SU-DHL-6 (cell line): ENCODE measurements around the gene C16orf87.

Experiments used
- H2AFZ ChIP-seq: fragments of 200-600 bp; sonication (generic); 2 replicates; pipeline ENCODE4 v1.6.1; 2014; ENCODE audit warnings: low read depth, mild to moderate bottlenecking, moderate library complexity, mixed read lengths, antibody characterized with exemption, low read length; ENCODE audit not compliant: severe bottlenecking
- H3F3A ChIP-seq: fragments of 200-600 bp; shearing (Covaris generic); 2 replicates; pipeline ENCODE4 v1.6.0; 2016; ENCODE audit warnings: antibody characterized with exemption, mild to moderate bottlenecking; ENCODE audit not compliant: insufficient read depth
- H3K27ac ChIP-seq: fragments of 200-600 bp; sonication (generic); 2 replicates; pipeline ENCODE4 v1.5.1; 2016; ENCODE audit warnings: low read depth, mild to moderate bottlenecking, low read length, moderate library complexity, mixed read lengths
- H3K27me3 ChIP-seq: fragments of 200-600 bp; sonication (generic), shearing (Covaris generic); 2 replicates; pipeline ENCODE4 v1.6.0; 2014; ENCODE audit warnings: mild to moderate bottlenecking, low read length
- H3K36me3 ChIP-seq: fragments of 200-600 bp; sonication (generic); 2 replicates; pipeline ENCODE4 v1.6.1; 2014; ENCODE audit warnings: mild to moderate bottlenecking, low read length, mixed read lengths
- H3K4me2 ChIP-seq: fragments of 300-600, 200-600 bp; shearing (Covaris generic), sonication (generic); 2 replicates; pipeline ENCODE4 v1.6.0; 2014; ENCODE audit warnings: low read length, low read depth, mild to moderate bottlenecking; ENCODE audit not compliant: poor library complexity, severe bottlenecking
- H3K4me3 ChIP-seq: fragments of 200-600 bp; sonication (generic); 2 replicates; pipeline ENCODE4 v1.5.1; 2014; ENCODE audit warnings: antibody characterized with exemption, low read length, mild to moderate bottlenecking, mixed read lengths; ENCODE audit not compliant: insufficient read depth, poor library complexity, severe bottlenecking
- H3K79me2 ChIP-seq: fragments of 200-600 bp; sonication (generic); 2 replicates; pipeline ENCODE4 v1.6.1; 2014; ENCODE audit warnings: mild to moderate bottlenecking, low read length, moderate library complexity; ENCODE audit not compliant: insufficient read depth
- H3K9ac ChIP-seq: fragments of 200-600 bp; sonication (generic); 2 replicates; pipeline ENCODE4 v1.7.0; 2014; ENCODE audit warnings: mild to moderate bottlenecking, low read length
- H3K9me2 ChIP-seq: fragments of 200-600 bp; sonication (generic); replicated peaks from 2 replicates; pipeline ENCODE4 v1.6.1; 2014; ENCODE audit warnings: low read length; ENCODE audit not compliant: insufficient read depth
- H3K9me3 ChIP-seq: fragments of 200-600 bp; sonication (generic); 2 replicates; pipeline ENCODE4 v1.6.1; 2014; ENCODE audit warnings: low read length, mixed read lengths; ENCODE audit not compliant: insufficient read depth
- H4K20me1 ChIP-seq: fragments of 200-600 bp; sonication (generic); 2 replicates; pipeline ENCODE4 v1.6.1; 2014; ENCODE audit warnings: low read depth, mild to moderate bottlenecking, antibody characterized with exemption, low read length, moderate library complexity, mixed read lengths
- EZH2phosphoT487 ChIP-seq: fragments of 200-600 bp; sonication (generic), shearing (Covaris generic); conservative IDR thresholded peaks from 2 replicates; pipeline ENCODE4 v1.6.1; 2018; ENCODE audit warnings: mild to moderate bottlenecking, antibody characterized with exemption, low read length, moderate library complexity, mixed read lengths
- TF ChIP-seq, protein P1 (sequence below): fragments of 200-600 bp; sonication (generic); IDR thresholded peaks from one replicate; pipeline ENCODE4 v1.5.1; 2017; ENCODE audit warnings: antibody characterized with exemption, mild to moderate bottlenecking, low read length, moderate library complexity; ENCODE audit not compliant: insufficient read depth, poor library complexity, severe bottlenecking

The C16orf87 gene

DNA sequence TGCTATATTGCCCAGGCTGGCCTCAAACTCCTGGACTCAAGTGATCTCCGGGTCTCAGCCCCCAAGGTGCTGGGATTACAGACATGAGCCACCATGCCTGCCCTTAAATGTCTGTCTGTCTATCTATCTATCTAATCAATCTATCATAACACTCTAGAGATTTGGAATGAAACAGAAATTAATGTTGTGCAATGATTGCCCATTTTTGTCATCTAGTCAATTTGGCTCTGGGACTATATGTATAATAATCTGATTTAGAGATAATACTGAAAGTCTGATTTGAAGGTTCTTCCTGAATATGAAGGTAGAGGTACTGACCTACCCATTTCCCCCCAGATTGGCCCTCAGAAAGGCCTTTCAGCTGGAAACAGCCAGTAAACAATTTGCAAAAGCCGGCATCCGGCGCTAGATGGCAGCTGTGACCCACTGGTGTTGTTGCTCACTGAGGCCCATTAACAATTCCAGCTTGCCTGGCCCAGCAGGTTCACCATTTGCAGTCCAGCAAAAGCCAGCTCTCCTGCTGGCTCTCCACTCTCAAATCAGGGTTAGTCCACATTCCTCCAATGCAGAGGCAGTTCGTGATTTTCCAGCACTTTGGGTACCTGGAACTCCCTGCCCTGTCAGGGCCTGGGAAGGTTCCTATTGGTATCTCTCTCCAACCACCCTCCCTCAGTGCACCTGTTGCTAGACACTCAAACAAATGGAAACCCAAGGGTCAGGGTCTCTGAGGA, 22.9 kb upstream of the C16orf87 start:
- Histone ChIP-seq H3F3A (no peaks in the 10 kb centered on the region), H3K9ac (no peak overlapping the region), H3K27ac (no peak overlapping the region), H3K79me2 (no peaks in the 10 kb centered on the region), H2AFZ (no peak overlapping the region), H4K20me1 (no peaks in the 10 kb centered on the region), H3K27me3 (no peaks in the 10 kb centered on the region), H3K4me2 (no peak overlapping the region), H3K4me3 (no peak overlapping the region), H3K9me3 (no peaks in the 10 kb centered on the region), H3K36me3 (no peaks in the 10 kb centered on the region), H3K9me2 (no peaks in the 10 kb centered on the region)
- TF ChIP-seq, protein P1, sequence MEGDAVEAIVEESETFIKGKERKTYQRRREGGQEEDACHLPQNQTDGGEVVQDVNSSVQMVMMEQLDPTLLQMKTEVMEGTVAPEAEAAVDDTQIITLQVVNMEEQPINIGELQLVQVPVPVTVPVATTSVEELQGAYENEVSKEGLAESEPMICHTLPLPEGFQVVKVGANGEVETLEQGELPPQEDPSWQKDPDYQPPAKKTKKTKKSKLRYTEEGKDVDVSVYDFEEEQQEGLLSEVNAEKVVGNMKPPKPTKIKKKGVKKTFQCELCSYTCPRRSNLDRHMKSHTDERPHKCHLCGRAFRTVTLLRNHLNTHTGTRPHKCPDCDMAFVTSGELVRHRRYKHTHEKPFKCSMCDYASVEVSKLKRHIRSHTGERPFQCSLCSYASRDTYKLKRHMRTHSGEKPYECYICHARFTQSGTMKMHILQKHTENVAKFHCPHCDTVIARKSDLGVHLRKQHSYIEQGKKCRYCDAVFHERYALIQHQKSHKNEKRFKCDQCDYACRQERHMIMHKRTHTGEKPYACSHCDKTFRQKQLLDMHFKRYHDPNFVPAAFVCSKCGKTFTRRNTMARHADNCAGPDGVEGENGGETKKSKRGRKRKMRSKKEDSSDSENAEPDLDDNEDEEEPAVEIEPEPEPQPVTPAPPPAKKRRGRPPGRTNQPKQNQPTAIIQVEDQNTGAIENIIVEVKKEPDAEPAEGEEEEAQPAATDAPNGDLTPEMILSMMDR: peak; percentile 60
- TF ChIP-seq EZH2phosphoT487: no peak

DNA sequence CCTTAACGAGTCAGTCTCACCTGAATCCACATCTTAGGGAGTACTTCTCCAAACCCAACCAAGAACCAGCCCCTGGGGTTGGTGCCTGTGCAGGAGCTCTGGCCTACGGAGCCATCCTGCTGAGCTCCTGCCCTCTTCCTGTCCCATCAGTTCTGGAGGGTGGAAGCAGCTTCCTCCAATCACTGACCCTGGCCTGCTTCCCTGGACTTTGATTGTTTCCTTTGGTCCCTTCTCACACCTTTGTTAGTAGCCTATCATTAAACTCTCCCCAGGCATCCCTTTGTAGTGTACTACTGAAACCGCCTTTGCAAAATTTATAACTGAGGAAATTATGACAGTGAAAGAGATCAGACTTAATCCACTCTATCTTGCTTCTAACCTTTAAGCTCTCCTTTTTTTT, 21.1 kb upstream of the C16orf87 start:
- Histone ChIP-seq H3F3A (no peaks in the 10 kb centered on the region), H3K27ac (no peak overlapping the region), H3K9me2 (no peaks in the 10 kb centered on the region), H3K27me3 (no peaks in the 10 kb centered on the region), H3K79me2 (no peaks in the 10 kb centered on the region), H4K20me1 (no peaks in the 10 kb centered on the region), H3K9ac (no peak overlapping the region), H3K36me3 (no peaks in the 10 kb centered on the region), H2AFZ (no peak overlapping the region), H3K4me3 (no peak overlapping the region), H3K9me3 (no peaks in the 10 kb centered on the region), H3K4me2 (no peak overlapping the region)
- no peak for TF ChIP-seq EZH2phosphoT487
- TF ChIP-seq, protein P1: no peak

DNA sequence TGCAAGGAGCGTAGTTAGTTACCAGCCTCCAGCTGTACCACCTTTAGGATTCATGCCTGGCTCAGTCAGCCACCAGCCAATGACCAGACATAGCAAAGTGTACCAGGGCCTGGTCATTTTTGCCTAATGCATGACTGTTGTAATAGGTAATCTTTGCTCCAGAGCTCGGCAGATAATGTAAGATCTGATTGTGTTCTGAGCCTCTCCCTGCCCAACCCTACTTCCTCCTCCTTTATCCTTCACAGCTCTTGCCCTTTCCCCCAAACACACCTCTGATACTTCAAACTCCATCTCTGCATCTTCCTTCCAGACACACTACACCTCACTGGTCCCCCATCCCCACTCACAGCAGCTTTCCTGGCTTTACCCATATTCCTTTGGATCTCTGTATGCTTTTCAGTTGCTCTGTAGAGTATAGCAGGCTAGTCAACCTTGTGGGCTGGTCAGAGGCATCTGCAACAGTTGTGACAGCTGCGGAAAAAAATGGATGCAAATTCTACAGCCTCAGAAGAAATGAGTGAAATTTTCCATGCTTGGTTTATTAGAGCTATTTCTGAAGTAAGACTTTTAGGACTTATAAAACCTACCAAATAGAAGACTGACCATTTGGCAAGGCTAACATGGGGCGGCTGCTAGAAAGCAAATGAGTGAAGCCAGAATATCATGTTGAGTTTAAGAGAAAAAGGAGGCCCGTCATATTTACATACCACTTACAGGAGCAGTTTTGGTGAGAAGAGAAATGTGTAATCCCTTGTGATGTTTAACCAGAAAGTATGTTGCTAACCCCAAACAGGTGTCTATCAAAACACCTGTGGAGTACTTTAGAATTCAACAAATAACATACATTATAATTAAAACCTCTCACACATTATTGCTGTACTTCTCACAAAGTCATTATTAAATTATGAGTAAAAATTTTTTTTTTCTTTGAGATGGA, 19.9 kb upstream of the C16orf87 start:
- H3K36me3 ChIP-seq: no peaks in the 10 kb centered on the region
- no peaks in the 10 kb centered on the region for H4K20me1 ChIP-seq
- no peaks in the 10 kb centered on the region for H3K27me3 ChIP-seq
- no peak overlapping the region for H3K27ac ChIP-seq
- no peak overlapping the region for H3K4me2 ChIP-seq
- no peak overlapping the region for H2AFZ ChIP-seq
- no peak overlapping the region for H3K9ac ChIP-seq
- TF ChIP-seq EZH2phosphoT487: no peak
- TF ChIP-seq, protein P1: no peak
- no peak overlapping the region for H3K4me3 ChIP-seq
- no peaks in the 10 kb centered on the region for H3F3A ChIP-seq
- no peaks in the 10 kb centered on the region for H3K9me2 ChIP-seq
- no peaks in the 10 kb centered on the region for H3K79me2 ChIP-seq
- no peaks in the 10 kb centered on the region for H3K9me3 ChIP-seq
